NOMO-1 treated with DMSO at 0.1 percent for 48 hours (cell line): ENCODE data around the gene CBARP.

Experiments used
- DNase-seq: peaks from one replicate; lab custom pipeline; 2025; ENCODE audit not compliant: unreplicated experiment; lab: John Stamatoyannopoulos, UW

CBARP gene

GRCh38 chr19:1265615-1266128 lies 27.9 kb upstream of the CBARP start:
- no peak for DNase-seq

GRCh38 chr19:1264801-1265614 lies 27.2 kb upstream of the CBARP start:
- DNase-seq: no peak

- DNase-seq: no peak
These were observed 25.4 kb upstream of the CBARP start for GRCh38 chr19:1263188-1263587.

- DNase-seq: no peak
These were observed 24.9 kb upstream of the CBARP start for GRCh38 chr19:1262623-1263123.

- DNase-seq: no peak
These were observed 24.2 kb upstream of the CBARP start for GRCh38 chr19:1261798-1262622.

GRCh38 chr19:1261538-1261797 lies 23.7 kb upstream of the CBARP start:
- DNase-seq: peak; percentile 41

GRCh38 chr19:1260749-1261537 lies 23.1 kb upstream of the CBARP start:
- peak; percentile 93 for DNase-seq

GRCh38 chr19:1259876-1260748 lies 22.3 kb upstream of the CBARP start:
- no peak for DNase-seq

GRCh38 chr19:1259206-1259875 lies 21.5 kb upstream of the CBARP start:
- peak; percentile 51 for DNase-seq

- peak; percentile 51 for DNase-seq
These were observed 21.0 kb upstream of the CBARP start for GRCh38 chr19:1258707-1259205.

GRCh38 chr19:1258163-1258492 lies 20.3 kb upstream of the CBARP start:
- no peak for DNase-seq

- no peak for DNase-seq
These were observed 19.8 kb upstream of the CBARP start for GRCh38 chr19:1257475-1258162.

- no peak for DNase-seq
These were observed 19.1 kb upstream of the CBARP start for GRCh38 chr19:1256646-1257474.

- no peak for DNase-seq
These were observed 17.7 kb upstream of the CBARP start for GRCh38 chr19:1255186-1256161.

- no peak for DNase-seq
These were observed 16.9 kb upstream of the CBARP start for GRCh38 chr19:1254530-1255185.

- DNase-seq: no peak
These were observed 16.3 kb upstream of the CBARP start for GRCh38 chr19:1254081-1254527.
